Nasal cavity respiratory epithelium epithelial cell of viscerocranial mucosa (primary cell): Measurements from ENCODE around the gene PABPN1. TPM values are rescaled to one million over a fixed set of nuclear protein-coding genes. Genes with fewer than 3 reads are reported as not detected.

Experiments used
- total RNA-seq: library from RNA; depleted of rRNA; stranded (reverse); fragments of >200 nt; gene quantifications from 2 replicates; pipeline ENCODE4 v1.2.3, GENCODE V29; 2014

PABPN1 gene, protein sequence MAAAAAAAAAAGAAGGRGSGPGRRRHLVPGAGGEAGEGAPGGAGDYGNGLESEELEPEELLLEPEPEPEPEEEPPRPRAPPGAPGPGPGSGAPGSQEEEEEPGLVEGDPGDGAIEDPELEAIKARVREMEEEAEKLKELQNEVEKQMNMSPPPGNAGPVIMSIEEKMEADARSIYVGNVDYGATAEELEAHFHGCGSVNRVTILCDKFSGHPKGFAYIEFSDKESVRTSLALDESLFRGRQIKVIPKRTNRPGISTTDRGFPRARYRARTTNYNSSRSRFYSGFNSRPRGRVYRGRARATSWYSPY
- 81.3 and 91.4 TPM in 2 replicates for total RNA-seq

DNA sequence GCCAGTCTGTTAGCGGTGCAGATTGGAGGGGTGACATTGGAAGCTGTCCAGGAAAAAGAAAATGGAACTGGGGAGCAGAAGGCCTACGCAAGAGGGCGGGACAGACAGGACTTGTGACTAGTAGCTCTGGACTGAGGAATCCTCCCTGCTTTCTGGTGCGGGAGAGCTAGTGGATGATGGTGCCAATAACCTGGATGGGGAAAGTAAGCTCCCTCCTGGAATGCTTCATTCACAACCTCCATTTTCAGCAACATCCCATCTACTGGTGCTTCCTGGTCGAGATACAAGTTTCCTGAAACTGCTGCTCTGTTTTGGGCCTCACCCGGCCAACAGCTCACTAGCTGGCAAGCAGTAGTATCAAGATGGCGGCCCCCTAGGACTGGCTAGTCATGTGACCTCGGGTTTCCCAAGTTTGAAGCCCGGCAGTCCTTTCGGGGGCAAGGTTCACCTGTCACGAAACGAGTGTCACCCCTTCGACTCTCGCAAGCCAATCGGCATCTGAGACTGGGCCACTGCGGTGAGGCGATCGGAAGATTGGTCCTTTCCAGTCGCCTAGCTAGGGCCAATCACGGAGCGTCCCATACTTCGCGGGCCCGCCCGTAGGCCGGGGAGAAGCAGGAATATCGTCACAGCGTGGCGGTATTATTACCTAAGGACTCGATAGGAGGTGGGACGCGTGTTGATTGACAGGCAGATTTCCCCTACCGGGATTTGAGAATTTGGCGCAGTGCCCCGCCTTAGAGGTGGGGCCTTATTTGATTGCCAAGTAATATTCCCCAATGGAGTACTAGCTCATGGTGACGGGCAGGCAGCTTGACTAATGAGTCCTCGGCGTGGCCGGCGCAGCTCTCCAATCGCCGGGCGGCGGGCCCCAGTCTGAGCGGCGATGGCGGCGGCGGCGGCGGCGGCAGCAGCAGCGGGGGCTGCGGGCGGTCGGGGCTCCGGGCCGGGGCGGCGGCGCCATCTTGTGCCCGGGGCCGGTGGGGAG is at the start of gene PABPN1:
TSS of gene PABPN1 (plus strand) at position 874 of the 988 bp plus-strand sequence. CDS start at position 887, 13 bp downstream.

DNA sequence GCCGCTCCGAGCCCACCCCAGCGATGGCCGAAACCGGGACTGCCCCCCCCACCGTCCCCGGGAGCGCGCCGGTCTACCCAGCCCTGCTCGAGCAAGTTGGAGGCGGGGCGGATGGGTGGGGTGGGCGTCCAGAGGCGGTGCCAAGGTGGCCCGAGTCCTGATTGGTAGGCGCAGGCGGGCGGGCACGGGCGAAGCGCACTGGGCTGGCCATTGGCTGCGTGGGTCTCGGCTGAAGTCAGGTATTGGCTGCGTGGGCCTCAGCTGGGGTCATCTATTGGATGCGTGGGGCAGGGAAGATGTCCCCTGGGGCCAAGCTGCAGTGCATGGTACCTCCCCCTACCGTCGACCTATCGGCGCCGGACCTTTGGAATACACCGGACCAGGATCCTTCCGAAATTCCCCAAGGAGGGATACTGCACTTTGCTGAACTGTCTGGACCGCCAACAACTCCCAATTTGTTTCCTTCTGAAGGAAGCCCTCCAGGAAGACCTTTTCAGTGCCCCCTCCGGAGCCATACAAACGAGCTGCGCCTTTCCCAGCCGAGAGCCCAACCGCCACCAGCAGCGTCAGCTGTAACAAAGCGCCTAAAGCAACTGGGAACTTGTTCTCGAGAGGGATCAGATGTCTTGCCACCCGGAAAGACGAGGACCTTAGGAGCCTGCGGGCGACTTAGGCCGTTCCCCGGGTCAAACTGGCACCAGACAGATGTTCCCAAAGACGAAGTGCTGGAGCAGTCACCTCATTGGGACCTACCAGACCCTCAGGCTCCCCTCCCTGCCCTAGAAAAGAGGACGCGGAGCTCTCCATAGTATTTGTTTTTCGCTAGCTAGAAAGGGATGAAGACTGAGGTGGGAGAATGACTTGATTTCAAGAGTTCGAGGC is 35.0 kb upstream of the PABPN1 start, which contains the start of gene HOMEZ:
TSS of gene HOMEZ (minus strand) at position 113 of the 882 bp plus-strand sequence. CDS start 180 bp downstream, outside the sequence.

DNA sequence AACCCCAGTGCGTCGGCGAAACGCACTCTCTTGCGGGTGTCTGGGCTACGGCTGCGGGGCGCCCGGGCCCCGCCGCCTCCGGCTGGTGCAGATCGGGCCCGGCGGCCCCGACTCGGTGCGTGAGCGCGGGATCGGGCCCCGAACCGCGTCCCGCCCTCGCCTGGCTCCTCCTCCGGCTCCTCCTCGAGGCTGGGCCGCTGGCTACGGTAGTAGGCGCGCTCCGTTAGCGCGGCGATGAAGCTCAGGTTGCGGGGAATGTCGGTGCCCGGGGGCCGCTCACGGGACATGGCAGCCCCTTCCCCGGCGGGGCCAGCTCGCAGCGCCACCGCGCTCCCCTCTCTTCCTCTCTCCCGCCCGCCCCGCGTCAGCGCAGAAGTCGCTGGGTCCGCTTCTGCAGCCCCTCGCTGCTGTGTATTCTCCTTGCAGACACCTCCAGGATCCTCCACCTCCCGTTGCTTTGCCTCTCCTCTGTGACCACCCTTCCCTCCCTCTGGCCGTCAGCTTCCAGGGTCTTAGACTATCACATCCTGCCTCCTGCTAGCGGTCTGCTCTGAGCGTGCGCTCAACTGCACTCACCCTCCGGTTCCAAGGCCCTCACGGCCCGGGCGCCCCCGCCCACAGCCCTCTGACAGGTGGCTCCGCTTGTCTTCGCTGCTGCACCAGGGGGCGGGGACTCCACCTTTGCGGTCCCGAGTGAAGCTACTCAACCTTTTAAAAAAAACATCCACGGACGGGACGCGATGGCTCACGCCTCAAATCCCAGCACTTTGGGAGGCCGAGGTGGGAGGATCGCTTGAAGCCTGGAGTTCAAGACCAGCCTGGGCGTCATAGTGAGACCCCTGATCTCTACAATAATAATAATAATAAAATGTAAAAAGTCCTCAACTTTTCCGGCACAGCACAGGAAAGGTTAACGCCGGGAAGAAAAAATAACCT is 18.7 kb upstream of the PABPN1 start, which contains the start of gene PPP1R3E:
TSS of gene PPP1R3E (minus strand) at position 570 of the 936 bp plus-strand sequence. CDS start at position 287, 283 bp downstream.

DNA sequence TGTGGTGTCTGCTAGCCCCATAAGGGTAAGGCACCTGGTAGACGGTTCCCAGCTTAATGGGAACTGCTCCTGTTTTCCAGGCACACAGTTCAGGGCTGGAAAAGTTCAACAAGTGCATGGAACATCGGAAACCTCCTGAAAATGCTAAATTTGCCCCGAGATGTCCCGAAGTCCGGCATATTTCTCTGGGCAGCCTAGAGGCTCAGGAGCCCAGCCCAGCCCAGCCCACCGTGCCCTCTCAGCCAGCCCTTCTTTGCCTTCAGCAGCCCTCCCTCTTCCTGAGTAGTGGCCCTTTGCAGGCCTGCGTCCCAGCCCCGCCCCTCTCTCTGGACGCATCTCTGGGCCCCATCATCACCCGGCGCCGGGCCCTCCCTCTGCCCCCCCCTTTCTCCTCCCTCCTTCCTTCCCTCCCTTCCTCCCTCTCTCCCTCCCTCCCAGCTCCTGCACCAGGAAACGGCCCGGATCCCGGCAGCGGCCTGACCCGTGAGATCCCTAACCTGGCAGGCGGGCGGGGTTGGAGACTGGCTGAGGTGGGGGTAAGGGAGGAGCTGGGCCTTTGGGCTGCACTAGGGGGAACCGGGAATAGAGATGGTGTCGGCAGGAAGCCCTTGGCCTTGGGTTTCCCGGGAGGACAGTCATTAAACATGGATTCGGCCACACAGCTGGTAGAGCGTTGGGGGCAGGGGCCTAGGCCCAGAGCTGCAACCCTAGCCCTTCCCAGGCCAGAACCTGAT is 14.7 kb upstream of the PABPN1 start, which contains the start of gene BCL2L2:
TSS of gene BCL2L2 (plus strand) at position 422 of the 734 bp plus-strand sequence. CDS start 935 bp downstream, outside the sequence.

DNA sequence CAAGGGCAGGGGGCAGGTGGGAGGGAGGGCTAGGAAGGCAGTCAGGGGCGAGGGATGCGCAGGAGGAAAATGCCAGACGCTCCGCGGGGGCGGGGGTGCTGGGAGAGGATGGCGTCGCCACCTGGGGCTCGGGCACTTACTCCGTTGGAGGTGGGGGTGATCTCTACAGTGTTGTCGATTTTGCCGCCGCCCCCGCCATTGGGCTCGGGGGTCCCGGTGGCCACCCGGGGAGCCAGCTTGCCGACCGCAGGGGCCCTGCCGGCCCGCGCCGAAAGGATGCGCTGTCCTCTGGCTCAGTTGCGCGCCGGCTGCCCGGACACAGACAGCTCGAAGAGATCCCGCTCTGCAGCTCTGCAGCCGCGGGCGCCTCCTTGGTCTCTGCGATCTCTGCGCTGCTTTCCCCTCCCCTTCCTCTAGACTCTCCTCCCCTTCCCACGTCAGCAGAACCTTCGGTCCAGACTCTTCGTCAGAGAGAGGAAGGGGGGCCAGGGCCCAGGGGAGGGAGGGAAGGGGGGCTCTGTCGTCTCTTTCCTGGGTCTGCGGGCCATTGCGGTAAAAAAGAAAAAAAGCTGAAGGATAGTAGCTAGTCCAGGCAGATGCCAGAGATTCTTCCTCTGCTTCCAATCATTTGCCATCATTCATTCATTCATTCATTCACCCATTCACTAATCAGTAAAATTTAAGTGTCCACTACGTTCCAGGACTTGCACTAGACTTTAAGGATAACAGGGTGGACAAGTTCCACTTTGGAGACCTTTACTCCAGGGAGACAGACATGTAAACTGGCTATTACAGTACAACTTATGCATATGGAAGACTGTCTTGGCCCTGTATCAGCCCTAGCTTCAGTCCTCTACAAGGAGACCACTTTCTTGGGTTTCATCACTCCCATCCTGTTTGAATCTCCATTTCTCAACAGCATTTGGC is 31.5 kb downstream of the PABPN1 start, which contains the start of gene SLC22A17:
TSS of gene SLC22A17 (minus strand) at position 382 of the 927 bp plus-strand sequence.

DNA sequence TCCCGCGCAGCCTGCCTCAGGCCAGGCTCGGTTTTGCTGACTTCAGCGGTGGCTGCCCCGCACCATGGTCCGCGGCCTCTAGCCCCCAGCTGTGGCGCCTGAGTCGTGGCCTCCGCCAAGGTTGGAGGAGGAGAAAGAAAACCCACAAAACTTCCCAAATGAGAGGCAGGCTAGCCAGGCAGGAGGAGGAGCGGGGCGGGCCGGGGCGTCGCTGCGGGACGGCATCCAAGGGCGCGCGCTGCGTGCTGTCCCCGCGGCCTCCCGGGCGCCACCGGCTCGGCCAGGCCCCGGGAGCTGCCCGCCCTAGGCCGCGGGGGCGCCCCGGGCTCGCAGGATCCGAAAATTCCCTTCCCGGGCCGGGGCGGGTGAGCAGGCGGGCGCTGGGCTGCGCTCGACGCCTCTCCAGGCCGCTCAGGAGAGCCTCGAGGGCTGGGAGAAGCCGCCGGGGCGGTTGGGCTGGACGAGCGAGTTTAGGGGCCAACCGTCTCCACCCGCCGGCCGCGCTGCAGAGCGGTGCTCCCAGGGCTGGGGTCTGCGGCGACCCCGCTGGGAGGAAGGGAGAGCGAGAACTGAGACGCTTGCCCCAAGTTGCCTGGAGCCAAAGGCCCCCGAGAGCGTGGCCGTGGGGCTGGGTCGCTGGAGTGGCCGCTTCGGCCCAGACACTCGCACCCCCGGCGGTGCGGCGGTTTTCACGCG is 43.9 kb downstream of the PABPN1 start, which contains the start of gene EFS:
TSS of gene EFS (minus strand) at position 137 of the 696 bp plus-strand sequence. CDS start 147 bp downstream, outside the sequence.

DNA sequence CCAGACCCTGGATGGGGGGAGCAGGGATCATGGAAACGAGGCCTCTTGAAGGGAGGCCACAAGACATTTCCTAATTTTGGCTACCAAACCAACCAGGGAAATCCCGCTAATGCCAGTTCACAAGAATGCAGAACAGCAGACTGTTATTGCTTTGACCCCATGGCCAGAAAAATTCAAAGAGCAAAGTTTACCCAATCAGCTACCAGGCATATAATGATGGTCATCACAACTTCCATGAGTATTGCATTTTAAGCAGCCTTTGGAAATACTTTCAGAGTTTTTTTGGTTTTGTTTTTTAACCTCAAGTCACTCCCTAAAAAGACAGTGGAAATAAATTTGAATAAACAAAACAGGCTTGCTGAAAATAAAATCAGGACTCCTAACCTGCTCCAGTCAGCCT is 51.3 kb downstream of the PABPN1 start, which contains the start of gene IL25:
TSS of gene IL25 (plus strand) at position 301 of the 400 bp plus-strand sequence.

Other genes with a start within 250 kb of the PABPN1 start
- 40.7 and 73.9 TPM in 2 replicates for gene ACIN1, start 226.3 kb upstream of the PABPN1 start, total RNA-seq
- gene C14orf119, start 226.0 kb upstream of the PABPN1 start, total RNA-seq: 56.4 and 56.7 TPM in 2 replicates
- gene CIROP, start 216.5 kb upstream of the PABPN1 start, total RNA-seq: not detected in 2 replicates
- gene CEBPE, start 202.2 kb upstream of the PABPN1 start, total RNA-seq: not detected in 2 replicates
- gene SLC7A8, start 137.8 kb upstream of the PABPN1 start, total RNA-seq: 12.6 and 26.1 TPM in 2 replicates
- gene RNF212B, start 83.5 kb upstream of the PABPN1 start, total RNA-seq: not detected in 2 replicates
- gene HOMEZ, start 35.3 kb upstream of the PABPN1 start, total RNA-seq: 5.1 and 13.2 TPM in 2 replicates
- 2.7 and 3.1 TPM in 2 replicates for gene PPP1R3E, start 18.6 kb upstream of the PABPN1 start, total RNA-seq
- 34.5 and 36.4 TPM in 2 replicates for gene BCL2L2, start 14.6 kb upstream of the PABPN1 start, total RNA-seq
- gene SLC22A17, start 31.4 kb downstream of the PABPN1 start, total RNA-seq: 1.0 and 4.9 TPM in 2 replicates
- gene EFS, start 43.7 kb downstream of the PABPN1 start, total RNA-seq: 6.2 and 14.2 TPM in 2 replicates
- not detected in 2 replicates for gene IL25, start 51.4 kb downstream of the PABPN1 start, total RNA-seq
- gene CMTM5, start 55.6 kb downstream of the PABPN1 start, total RNA-seq: not detected in 2 replicates
- not detected in 2 replicates for gene MYH6, start 86.8 kb downstream of the PABPN1 start, total RNA-seq
- not detected in 2 replicates for gene MYH7, start 114.2 kb downstream of the PABPN1 start, total RNA-seq
- 49.6 and 50.5 TPM in 2 replicates for gene NGDN, start 148.2 kb downstream of the PABPN1 start, total RNA-seq
- gene ZFHX2, start 230.3 kb downstream of the PABPN1 start, total RNA-seq: under 0.01 and 0.43 TPM in 2 replicates
- 7.5 and 8.1 TPM in 2 replicates for gene THTPA, start 234.8 kb downstream of the PABPN1 start, total RNA-seq
- 28.7 and 54.4 TPM in 2 replicates for gene AP1G2, start 246.3 kb downstream of the PABPN1 start, total RNA-seq